GM21390 (cell line): Measurements from ENCODE around the gene CGB5.
"Not testable (repeated sequence)": the region's sequence is repeated elsewhere in the genome, so short reads cannot be mapped to it uniquely, and the experiment has no call there.

Experiments used
- ATAC-seq: cut with Tn5 transposase; IDR thresholded peaks from one replicate; pipeline ENCODE4 v1.9.1; 2021; ENCODE audit not compliant: unreplicated experiment

The CGB5 gene

GRCh38 chr19:49043548-49043947, at the start of gene CGB5:
CGB5 (plus strand) TSS chr19:49043848; CDS start chr19:49044210, 362 bp downstream.
- not testable (repeated sequence) for ATAC-seq

GRCh38 chr19:48994035-48994386, 49.6 kb upstream of the CGB5 start:
- ATAC-seq, result no peak

- ATAC-seq, result no peak
Observed at GRCh38 chr19:48997972-48998371, 45.7 kb upstream of the CGB5 start.

GRCh38 chr19:48999481-49000325, 43.9 kb upstream of the CGB5 start:
- ATAC-seq, result no peak

GRCh38 chr19:49004133-49004532, 39.5 kb upstream of the CGB5 start:
- no peak for ATAC-seq

- no peak for ATAC-seq
Observed at GRCh38 chr19:49004964-49005614, 38.6 kb upstream of the CGB5 start.

- no peak for ATAC-seq
Observed at GRCh38 chr19:49006905-49007304, 36.7 kb upstream of the CGB5 start.

- no peak for ATAC-seq
Observed at GRCh38 chr19:49009828-49010227, 33.8 kb upstream of the CGB5 start.

- no peak for ATAC-seq
Observed at GRCh38 chr19:49010453-49010852, 33.2 kb upstream of the CGB5 start.

- ATAC-seq, result no peak
Observed at GRCh38 chr19:49011194-49011593, 32.5 kb upstream of the CGB5 start.

GRCh38 chr19:49014123-49014869, 29.4 kb upstream of the CGB5 start:
- ATAC-seq, result no peak

- no peak for ATAC-seq
Observed at GRCh38 chr19:49014870-49015255, 28.8 kb upstream of the CGB5 start.

GRCh38 chr19:49016067-49016839, 27.4 kb upstream of the CGB5 start:
- ATAC-seq, result no peak

- ATAC-seq, result no peak
Observed at GRCh38 chr19:49017041-49017665, 26.5 kb upstream of the CGB5 start, which contains the start of gene LHB. LHB (minus strand) TSS chr19:49017091; CDS start chr19:49017081, 10 bp downstream.

- ATAC-seq, result no peak
Observed at GRCh38 chr19:49017666-49018351, 25.8 kb upstream of the CGB5 start.

- not testable (repeated sequence) for ATAC-seq
Observed at GRCh38 chr19:49018388-49019241, 25.0 kb upstream of the CGB5 start.

GRCh38 chr19:49019242-49019932, 24.3 kb upstream of the CGB5 start:
- ATAC-seq, result no peak

GRCh38 chr19:49020342-49020741, 23.3 kb upstream of the CGB5 start:
- no peak for ATAC-seq
